ENCODE data around the gene APOB. TPM values are rescaled to one million over a fixed set of nuclear protein-coding genes. Genes with fewer than 3 reads are reported as not detected.

APOB gene
- total and polyA plus RNA-seq, 2 of the 13 experiments (the other 11 are each of a cell fraction or from before 2014, with no cell fraction given), result 1,569 to 2,515 TPM

GRCh38 chr2:21034972-21035279 lies 8.9 kb downstream of the APOB start:
- intact Hi-C loops (cut with micrococcal nuclease; ENCODE audit: unreplicated experiment) (no loop called here), in situ Hi-C loops (cut with HindIII; ENCODE audit: extremely low pct_ligation_motif_present, low pct_unique_long_range_greater_than_20kb) (no loop called here)
- no TSS peak for BruUV-seq (replicated peaks)
- FAIRE-seq (no peak), DNase-seq (ENCODE audit: low spot score) (no peak), ATAC-seq (peak; percentile 1)
- Histone ChIP-seq H3K27me3 (ENCODE audit: control insufficient read depth in 1 of 2, insufficient read depth in 2 of 2, low read length in 2 of 2) (no peaks in the 10 kb centered on the region), H3K9me3 (ENCODE audit: low read length) (no peaks in the 10 kb centered on the region), H4K20me1 (ENCODE audit: insufficient read depth, low read length) (peaks cover 100% of the 10 kb centered on the region), H3K9ac (ENCODE audit: insufficient read depth, low read depth, low read length) (no peak overlapping the region), H2AFZ (ENCODE audit: low read length) (no peak overlapping the region), H3K79me2 (ENCODE audit: insufficient read depth, low read length) (peaks cover 82% of the 10 kb centered on the region), H3K27ac (ENCODE audit: extremely low read length, insufficient read depth, low read length) (no peak overlapping the region), H3K36me3 (replicated peaks in 1 of 2; ENCODE audit: control insufficient read depth in 1 of 2, insufficient read depth in 2 of 2, low read length in 2 of 2) (peaks cover 62 to 99% of the 10 kb centered on the region in 2 experiments), H3K4me1 (ENCODE audit: insufficient read depth, low read length) (peaks cover 99% of the 10 kb centered on the region), H3K4me2 (ENCODE audit: low read depth, low read length) (peak overlapping the region; percentile 93), H3K4me3 (replicated peaks in 1 of 3; ENCODE audit: insufficient read depth in 1 of 3, low read depth in 2 of 3, low read length in 3 of 3) (peak overlapping the region in 1 of 3 experiments; percentile 5; a peak in 1 of 6 replicates)
- ChIA-PET CTCF (ENCODE audit: low intra/inter-chr PET ratio, low total read pairs) (no interaction called here), POLR2A (interaction anchor here (1.2 to 3.7 kb wide), 4 partner anchors 12 to 90 kb away, joined by 3 to 81 read pairs (median 28); no protein-coding TSS in a partner anchor)
- WGBS (ENCODE audit: low lambda C conversion rate), result 98% methylated on average over 3 of the region's 3 CpGs
- TF ChIP-seq ZBTB37 (CRISPR knock-in tag; IDR thresholded peaks at IDR 0.05) (no peak), RBM22 (optimal IDR thresholded peaks at IDR 0.05; ENCODE audit: low read length) (peak; percentile 90), DMAP1 (CRISPR knock-in tag; IDR thresholded peaks at IDR 0.05) (no peak), ZMAT3 (CRISPR knock-in tag; conservative IDR thresholded peaks at IDR 0.05) (no peak), NFE2 (CRISPR knock-in tag; IDR thresholded peaks at IDR 0.05) (no peak), POLR2AphosphoS5 (IDR thresholded peaks at IDR 0.05; ENCODE audit: low read depth, low read length) (peak; percentile 70), ZNF20 (CRISPR knock-in tag; IDR thresholded peaks at IDR 0.05) (no peak), ZNF546 (CRISPR knock-in tag; conservative IDR thresholded peaks at IDR 0.05) (no peak), JARID2 (CRISPR knock-in tag; IDR thresholded peaks at IDR 0.05; ENCODE audit: insufficient replicate concordance) (no peak), TMF1 (CRISPR knock-in tag; IDR thresholded peaks at IDR 0.05; ENCODE audit: low read depth) (peak; percentile 83; the same call in 1 of the 2 replicates), AGO1 (IDR thresholded peaks at IDR 0.05; ENCODE audit: low read depth, low read length, poor library complexity, severe bottlenecking) (no peak), IRF2 (CRISPR knock-in tag; IDR thresholded peaks at IDR 0.05) (no peak), GZF1 (CRISPR knock-in tag; IDR thresholded peaks at IDR 0.05) (peak; percentile 32; the same call in 1 of the 2 replicates), MXD4 (CRISPR knock-in tag; IDR thresholded peaks at IDR 0.05) (peak; percentile 34; the same call in 1 of the 2 replicates), POLR2G (IDR thresholded peaks at IDR 0.05; ENCODE audit: low read depth, low read length) (peak; percentile 49; the same call in 1 of the 2 replicates), ZNF142 (CRISPR knock-in tag; IDR thresholded peaks at IDR 0.05) (no peak), TERF1 (CRISPR knock-in tag; IDR thresholded peaks at IDR 0.05) (0 out of 2 replicates have a peak, but pooled peaks have one; percentile 33), NCOR1 (IDR thresholded peaks at IDR 0.05; ENCODE audit: borderline replicate concordance, low read length) (0 out of 2 replicates have a peak, but pooled peaks have one; percentile 1), MEIS2 (CRISPR knock-in tag; IDR thresholded peaks at IDR 0.05) (no peak)

Data from HepG2 (cell line).